IMR-90 (cell line): ENCODE data around the gene RHOT1. TPM values are rescaled to one million over a fixed set of nuclear protein-coding genes. Genes with fewer than 3 reads are reported as not detected.

Source experiments
- ATAC-seq: fragments of 200-7000 bp; cut with Tn5 transposase; 2 replicates; pipeline ENCODE4 v1.9.1; 2020; ENCODE audit warnings: low read depth, mild to moderate bottlenecking, moderate library complexity
- BruUV-seq: library from RNA; stranded (reverse); fragments of 400-500 nt; replicated peaks from 2 replicates; lab custom pipeline; 2021; lab: Mats Ljungman, UMichigan
- CTCF ChIA-PET: fragments of 300-600 bp; formaldehyde crosslinking; extraction: SDS; loops from one replicate; lab custom pipeline; 2021; ENCODE audit warnings: antibody characterized with exemption; lab: Yijun Ruan, JAX
- POLR2A ChIA-PET: fragments of 300-600 bp; sonication (Branson Sonifier 250); formaldehyde crosslinking; loops from one replicate; lab custom pipeline; 2022; ENCODE audit warnings: antibody characterized with exemption; ENCODE audit not compliant: unreplicated experiment; lab: Charles Lee
- DNase-seq: peaks from one replicate; pipeline ENCODE4 v3.0.0; 2013
- H2AFZ ChIP-seq: replicated peaks from 2 replicates; pipeline ENCODE3; 2013; ENCODE audit warnings: low read length, mild to moderate bottlenecking; ENCODE audit not compliant: poor library complexity
- H2AK5ac ChIP-seq: 2 replicates; pipeline ENCODE4 v1.6.1; 2013; ENCODE audit warnings: low read depth, low read length, inconsistent platforms
- H2AK9ac ChIP-seq: replicated peaks from 2 replicates; pipeline ENCODE3; 2013; ENCODE audit warnings: mild to moderate bottlenecking, low read depth, low read length, moderate library complexity; ENCODE audit not compliant: poor library complexity
- H2BK120ac ChIP-seq: 2 replicates; pipeline ENCODE4 v1.6.1; 2013; ENCODE audit warnings: low read depth, low read length, inconsistent platforms
- H2BK15ac ChIP-seq: 3 replicates; pipeline ENCODE4 v1.6.1; 2013; ENCODE audit warnings: low read depth, low read length, inconsistent platforms
- H2BK20ac ChIP-seq: 2 replicates; pipeline ENCODE4 v1.6.1; 2013; ENCODE audit warnings: low read depth, mild to moderate bottlenecking, inconsistent platforms, low read length, moderate library complexity
- H2BK5ac ChIP-seq: 2 replicates; pipeline ENCODE4 v1.6.1; 2013; ENCODE audit warnings: mild to moderate bottlenecking, low read depth, low read length, inconsistent platforms; ENCODE audit not compliant: poor library complexity, severe bottlenecking
- H3K14ac ChIP-seq: replicated peaks from 2 replicates; pipeline ENCODE4 v1.6.1; 2013; ENCODE audit warnings: low read depth, low read length, inconsistent platforms
- H3K18ac ChIP-seq: 2 replicates; pipeline ENCODE4 v1.6.1; 2013; ENCODE audit warnings: low read depth, low read length, control low read depth
- H3K23ac ChIP-seq: 2 replicates; pipeline ENCODE4 v1.6.1; 2013; ENCODE audit warnings: low read depth, low read length, inconsistent platforms
- H3K27ac ChIP-seq: 2 replicates; pipeline ENCODE4 v1.5.1; 2013; ENCODE audit warnings: mild to moderate bottlenecking, control low read depth, low read length; ENCODE audit not compliant: insufficient read depth
- H3K27me3 ChIP-seq: 2 replicates; pipeline ENCODE4 v1.6.1; 2013; ENCODE audit warnings: low read length; ENCODE audit not compliant: control insufficient read depth, insufficient read depth
- H3K36me3 ChIP-seq: 2 replicates; pipeline ENCODE4 v1.6.1; 2013; ENCODE audit warnings: low read length, mixed read lengths; ENCODE audit not compliant: control insufficient read depth, insufficient read depth
- H3K4ac ChIP-seq: 2 replicates; pipeline ENCODE4 v1.6.1; 2013; ENCODE audit warnings: low read depth, low read length, inconsistent platforms
- H3K4me1 ChIP-seq: 2 replicates; pipeline ENCODE4 v1.6.1; 2013; ENCODE audit warnings: low read length, mixed read lengths; ENCODE audit not compliant: control insufficient read depth, insufficient read depth
- H3K4me2 ChIP-seq: 2 replicates; pipeline ENCODE4 v1.6.1; 2013; ENCODE audit warnings: low read depth, mild to moderate bottlenecking, control low read depth, low read length, moderate library complexity
- H3K4me3 ChIP-seq: 2 replicates; pipeline ENCODE4 v1.5.1; 2013; ENCODE audit warnings: low read depth, mild to moderate bottlenecking, control low read depth, low read length, moderate library complexity; ENCODE audit not compliant: insufficient read depth
- H3K56ac ChIP-seq: 2 replicates; pipeline ENCODE4 v1.6.1; 2013; ENCODE audit warnings: low read length, inconsistent platforms; ENCODE audit not compliant: insufficient read depth; ENCODE audit errors: extremely low read depth
- H3K79me1 ChIP-seq, 2 experiments: 2 replicates each; pipeline ENCODE4 v1.6.1; 2013; ENCODE audit warnings: low read length in 2 of 2, inconsistent platforms in 1 of 2, low read depth in 1 of 2
- H3K9ac ChIP-seq: 2 replicates; pipeline ENCODE4 v1.6.1; 2013; ENCODE audit warnings: low read depth, low read length, control low read depth
- H3K9me1 ChIP-seq: 2 replicates; pipeline ENCODE4 v1.6.1; 2013; ENCODE audit warnings: low read length, inconsistent platforms; ENCODE audit not compliant: insufficient read depth
- H3K9me3 ChIP-seq: 2 replicates; pipeline ENCODE4 v1.6.1; 2013; ENCODE audit warnings: low read length; ENCODE audit not compliant: control insufficient read depth, insufficient read depth
- H4K20me1 ChIP-seq: 2 replicates; pipeline ENCODE4 v1.6.1; 2013; ENCODE audit warnings: low read length, inconsistent platforms; ENCODE audit not compliant: insufficient read depth
- H4K5ac ChIP-seq: 2 replicates; pipeline ENCODE4 v1.6.1; 2013; ENCODE audit warnings: mild to moderate bottlenecking, low read depth, low read length, control low read depth
- H4K8ac ChIP-seq, 2 experiments: 2 replicates each; pipeline ENCODE4 v1.6.1; 2013; ENCODE audit warnings: low read depth in 2 of 2, low read length in 2 of 2, control low read depth in 1 of 2, inconsistent platforms in 1 of 2
- H4K91ac ChIP-seq: 2 replicates; pipeline ENCODE4 v1.6.1; 2013; ENCODE audit warnings: low read depth, low read length, inconsistent platforms; ENCODE audit not compliant: insufficient read depth
- BHLHE40 ChIP-seq: fragments of 150-350 bp; IDR thresholded peaks from 2 replicates; pipeline ENCODE4 v1.6.1; 2016; ENCODE audit warnings: mild to moderate bottlenecking, low read depth, low read length
- CEBPB ChIP-seq: IDR thresholded peaks from 2 replicates; pipeline ENCODE4 v1.6.1; 2012; ENCODE audit warnings: low read depth, low read length, improper control_type of control experiment
- CHD1 ChIP-seq: IDR thresholded peaks from 2 replicates; pipeline ENCODE4 v1.6.1; 2012; ENCODE audit warnings: low read depth, low read length, improper control_type of control experiment
- FOS ChIP-seq: fragments of 150-350 bp; IDR thresholded peaks from 2 replicates; pipeline ENCODE4 v1.6.1; 2016; ENCODE audit warnings: low read depth, low read length
- MAZ ChIP-seq: IDR thresholded peaks from 2 replicates; pipeline ENCODE4 v1.6.1; 2012; ENCODE audit warnings: low read depth, mild to moderate bottlenecking, low read length, improper control_type of control experiment, moderate library complexity, borderline replicate concordance
- MXI1 ChIP-seq: IDR thresholded peaks from 2 replicates; pipeline ENCODE4 v1.6.1; 2012; ENCODE audit warnings: low read depth, mild to moderate bottlenecking, low read length, moderate library complexity, borderline replicate concordance
- POLR2A ChIP-seq: IDR thresholded peaks from 2 replicates; pipeline ENCODE4 v1.6.1; 2012; ENCODE audit warnings: mild to moderate bottlenecking, low read depth, low read length
- RAD21 ChIP-seq: IDR thresholded peaks from 2 replicates; pipeline ENCODE4 v1.6.1; 2012; ENCODE audit warnings: low read length, improper control_type of control experiment
- RCOR1 ChIP-seq: IDR thresholded peaks from 2 replicates; pipeline ENCODE4 v1.6.1; 2012; ENCODE audit warnings: mild to moderate bottlenecking, low read length, improper control_type of control experiment; ENCODE audit not compliant: insufficient replicate concordance
- RFX5 ChIP-seq: IDR thresholded peaks from 2 replicates; pipeline ENCODE4 v1.8.0; 2012; ENCODE audit warnings: low read depth, mild to moderate bottlenecking, low read length, moderate library complexity
- SMC3 ChIP-seq: fragments of 150-350 bp; IDR thresholded peaks from 2 replicates; pipeline ENCODE4 v1.6.1; 2016; ENCODE audit warnings: low read depth, mild to moderate bottlenecking, antibody characterized with exemption, low read length, moderate library complexity
- WGBS, 2 experiments: methylation state at CpG; one replicate each; pipeline versions ENCODE4 v1.1.5 to v1.1.7; 2013; ENCODE audit warnings: missing lambda C conversion rate in 2 of 2; ENCODE audit not compliant: insufficient read length in 1 of 2; ENCODE audit errors: extremely low coverage in 2 of 2; 5-methylcytosine and 5-hydroxymethylcytosine counted together
- dilution Hi-C: fragments of 300-500 bp; cut with HindIII; formaldehyde crosslinking; loops from one replicate; pipeline ENCODE4 v1.14.3; 2018; ENCODE audit warnings: low sequenced_read_pairs; ENCODE audit not compliant: unreplicated experiment
- in situ Hi-C: fragments of 300-500 bp; cut with MboI; formaldehyde crosslinking; loops from 3 replicates; pipeline ENCODE4 v1.14.3; 2019; ENCODE audit warnings: low sequenced_read_pairs, inconsistent platforms, mixed read lengths
- intact Hi-C: fragments of 100-400 bp; cut with micrococcal nuclease; formaldehyde crosslinking; loops from 2 replicates; pipeline ENCODE4 v1.10.0; 2022
- polyA plus RNA-seq, 3 experiments: library from polyadenylated mRNA; depleted of rRNA; stranded (reverse); fragments of >200 nt; gene quantifications; 2 replicates each; pipeline ENCODE4 v1.2.3, GENCODE V29; 2012; ENCODE audit warnings: low replicate concordance in 1 of 3
- total RNA-seq: library from RNA; depleted of rRNA; stranded (reverse); fragments of >200 nt; gene quantifications from 2 replicates; pipeline ENCODE4 v1.2.3, GENCODE V29; 2012
- TF ChIP-seq, protein P1 (sequence below): fragments of 150-350 bp; IDR thresholded peaks from 2 replicates; pipeline ENCODE4 v1.6.1; 2016; ENCODE audit warnings: low read depth, mild to moderate bottlenecking, low read length, moderate library complexity, borderline replicate concordance
- TF ChIP-seq, protein P2 (sequence below): fragments of 150-350 bp; IDR thresholded peaks from 2 replicates; pipeline ENCODE4 v1.6.1; 2017; ENCODE audit warnings: mild to moderate bottlenecking, antibody characterized with exemption, low read length, low read depth
- TF ChIP-seq, protein P3 (sequence below): conservative IDR thresholded peaks from 2 replicates; pipeline ENCODE4 v1.5.1; 2012; ENCODE audit warnings: mild to moderate bottlenecking, low read depth, low read length, improper control_type of control experiment

Gene RHOT1
- total and polyA plus RNA-seq, 2 of the 4 experiments (the other 2 are of a cell fraction) = 27.4 to 27.6 TPM

DNA sequence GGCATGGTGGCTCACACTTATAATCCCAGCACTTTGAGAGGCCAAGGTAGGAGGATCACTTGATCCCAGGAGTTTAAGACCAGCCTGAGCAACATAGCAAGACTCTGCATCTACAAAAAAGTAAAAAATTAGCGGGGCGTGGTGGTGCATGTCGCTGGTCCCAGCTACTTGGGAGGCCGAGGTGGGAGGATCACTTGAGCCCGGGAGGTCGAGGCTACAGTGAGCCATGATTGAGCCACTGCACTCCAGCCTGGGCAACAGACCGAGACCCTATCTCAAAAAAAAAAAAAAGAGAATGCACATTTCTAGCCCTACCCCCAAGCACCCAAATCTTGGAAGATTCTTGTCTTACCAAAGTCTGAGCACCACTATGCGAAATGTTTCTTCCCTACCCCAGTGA, 15.6 kb upstream of the RHOT1 start:
- no peaks in the 10 kb centered on the region for H3K9me3 ChIP-seq
- peak overlapping the region; percentile 87; the same call in 1 of the 2 replicates for H4K5ac ChIP-seq
- DNase-seq (no peak), ATAC-seq (no peak)
- no peaks in the 10 kb centered on the region for H3K27me3 ChIP-seq
- TF ChIP-seq, protein P1, sequence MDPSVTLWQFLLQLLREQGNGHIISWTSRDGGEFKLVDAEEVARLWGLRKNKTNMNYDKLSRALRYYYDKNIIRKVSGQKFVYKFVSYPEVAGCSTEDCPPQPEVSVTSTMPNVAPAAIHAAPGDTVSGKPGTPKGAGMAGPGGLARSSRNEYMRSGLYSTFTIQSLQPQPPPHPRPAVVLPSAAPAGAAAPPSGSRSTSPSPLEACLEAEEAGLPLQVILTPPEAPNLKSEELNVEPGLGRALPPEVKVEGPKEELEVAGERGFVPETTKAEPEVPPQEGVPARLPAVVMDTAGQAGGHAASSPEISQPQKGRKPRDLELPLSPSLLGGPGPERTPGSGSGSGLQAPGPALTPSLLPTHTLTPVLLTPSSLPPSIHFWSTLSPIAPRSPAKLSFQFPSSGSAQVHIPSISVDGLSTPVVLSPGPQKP = no peak
- no peak for TF ChIP-seq BHLHE40
- no peak for TF ChIP-seq SMC3
- no peak for TF ChIP-seq MXI1
- TF ChIP-seq FOS = no peak
- no peak for TF ChIP-seq CHD1
- TF ChIP-seq RFX5 = no peak
- TF ChIP-seq, protein P2, sequence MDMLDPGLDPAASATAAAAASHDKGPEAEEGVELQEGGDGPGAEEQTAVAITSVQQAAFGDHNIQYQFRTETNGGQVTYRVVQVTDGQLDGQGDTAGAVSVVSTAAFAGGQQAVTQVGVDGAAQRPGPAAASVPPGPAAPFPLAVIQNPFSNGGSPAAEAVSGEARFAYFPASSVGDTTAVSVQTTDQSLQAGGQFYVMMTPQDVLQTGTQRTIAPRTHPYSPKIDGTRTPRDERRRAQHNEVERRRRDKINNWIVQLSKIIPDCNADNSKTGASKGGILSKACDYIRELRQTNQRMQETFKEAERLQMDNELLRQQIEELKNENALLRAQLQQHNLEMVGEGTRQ = no peak
- TF ChIP-seq RAD21 = no peak
- TF ChIP-seq POLR2A = no peak
- TF ChIP-seq MAZ = no peak
- TF ChIP-seq, protein P3, sequence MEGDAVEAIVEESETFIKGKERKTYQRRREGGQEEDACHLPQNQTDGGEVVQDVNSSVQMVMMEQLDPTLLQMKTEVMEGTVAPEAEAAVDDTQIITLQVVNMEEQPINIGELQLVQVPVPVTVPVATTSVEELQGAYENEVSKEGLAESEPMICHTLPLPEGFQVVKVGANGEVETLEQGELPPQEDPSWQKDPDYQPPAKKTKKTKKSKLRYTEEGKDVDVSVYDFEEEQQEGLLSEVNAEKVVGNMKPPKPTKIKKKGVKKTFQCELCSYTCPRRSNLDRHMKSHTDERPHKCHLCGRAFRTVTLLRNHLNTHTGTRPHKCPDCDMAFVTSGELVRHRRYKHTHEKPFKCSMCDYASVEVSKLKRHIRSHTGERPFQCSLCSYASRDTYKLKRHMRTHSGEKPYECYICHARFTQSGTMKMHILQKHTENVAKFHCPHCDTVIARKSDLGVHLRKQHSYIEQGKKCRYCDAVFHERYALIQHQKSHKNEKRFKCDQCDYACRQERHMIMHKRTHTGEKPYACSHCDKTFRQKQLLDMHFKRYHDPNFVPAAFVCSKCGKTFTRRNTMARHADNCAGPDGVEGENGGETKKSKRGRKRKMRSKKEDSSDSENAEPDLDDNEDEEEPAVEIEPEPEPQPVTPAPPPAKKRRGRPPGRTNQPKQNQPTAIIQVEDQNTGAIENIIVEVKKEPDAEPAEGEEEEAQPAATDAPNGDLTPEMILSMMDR = no peak
- no peak for TF ChIP-seq CEBPB
- TF ChIP-seq RCOR1 = no peak
- peak overlapping the region; percentile 86; the same call in 1 of the 2 replicates for H3K4me2 ChIP-seq
- H3K23ac ChIP-seq = no peak overlapping the region
- H2BK20ac ChIP-seq = no peak overlapping the region
- no peak overlapping the region for H2BK15ac ChIP-seq
- no peak overlapping the region for H3K56ac ChIP-seq
- peaks cover 2% of the 10 kb centered on the region; the same call in 1 of the 2 replicates for H3K9me1 ChIP-seq
- no peaks in the 10 kb centered on the region for H4K20me1 ChIP-seq
- peak overlapping the region; percentile 59; the same call in 1 of the 2 replicates for H3K27ac ChIP-seq
- BruUV-seq = no TSS peak
- H2BK120ac ChIP-seq = peak overlapping the region; percentile 7; the same call in 1 of the 2 replicates
- H3K4me3 ChIP-seq = no peak overlapping the region
- H2AFZ ChIP-seq = peak overlapping the region; percentile 98
- 0 out of 2 replicates have a peak overlapping the region, but pooled peaks have one; percentile 91 for H4K91ac ChIP-seq
- H2AK5ac ChIP-seq = no peak overlapping the region
- intact Hi-C loops = no loop called here
- no CpG with 5 or more reads among the region's 8 CpGs for WGBS, 2 experiments
- H3K79me1 ChIP-seq = peaks cover 0 to 5% of the 10 kb centered on the region in 2 experiments; a peak in 2 of 4 replicates
- in situ Hi-C loops = no loop called here
- H2AK9ac ChIP-seq = no peak overlapping the region
- H3K9ac ChIP-seq = 0 out of 2 replicates have a peak overlapping the region, but pooled peaks have one; percentile 61
- no peak overlapping the region for H3K18ac ChIP-seq
- peak overlapping the region; percentile 86 to 95; a peak in 3 of 4 replicates for H4K8ac ChIP-seq
- H2BK5ac ChIP-seq = no peak overlapping the region
- H3K14ac ChIP-seq = no peak overlapping the region
- H3K4me1 ChIP-seq = 0 out of 2 replicates have a peak, but pooled peaks cover 2% of the 10 kb centered on the region
- no peaks in the 10 kb centered on the region for H3K36me3 ChIP-seq
- ChIA-PET POLR2A (interaction anchor here (0.7 kb wide), 1 partner anchor 120 kb away, joined by 4 read pairs; the partner anchor contains the start of gene LRRC37B), CTCF (interaction anchor here (0.7 kb wide), 1 partner anchor 177 kb away, joined by 3 read pairs; no protein-coding TSS in a partner anchor)
- H3K4ac ChIP-seq = no peak overlapping the region
- dilution Hi-C loops = no loop called here
